DND-41 (cell line): ENCODE results near the gene RNF34.

Experiments used
- EZH2 ChIP-seq: IDR thresholded peaks from 3 replicates; pipeline ENCODE4 v1.6.1; 2012; ENCODE audit warnings: borderline replicate concordance, low read depth, mild to moderate bottlenecking, moderate library complexity, low read length, inconsistent platforms; ENCODE audit not compliant: severe bottlenecking
- TF ChIP-seq, protein P1 (sequence below): IDR thresholded peaks from 2 replicates; pipeline ENCODE4 v1.5.1; 2012; ENCODE audit warnings: borderline replicate concordance, low read length, moderate library complexity, mild to moderate bottlenecking; ENCODE audit not compliant: poor library complexity, severe bottlenecking; ENCODE audit errors: extremely low read depth

DNA sequence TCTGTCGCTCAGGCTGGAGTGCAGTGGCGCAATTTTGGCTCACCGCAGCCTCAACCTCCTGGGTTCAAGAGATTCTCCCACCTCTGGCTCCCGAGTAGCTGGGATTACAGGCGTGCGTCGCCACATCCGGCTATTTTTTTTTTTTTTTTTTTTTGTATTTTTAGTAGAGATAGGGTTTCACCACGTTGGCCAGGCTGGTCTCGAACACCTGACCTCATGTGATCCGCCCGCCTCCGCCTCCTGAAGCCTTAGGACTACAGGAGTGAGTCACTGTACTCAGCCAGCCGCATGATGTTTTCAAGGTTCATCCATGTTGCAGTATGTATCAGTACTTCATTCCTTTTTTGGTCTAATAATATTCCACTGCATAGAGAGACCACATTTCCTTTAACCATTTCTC is 2.4 kb upstream of the RNF34 start:
- TF ChIP-seq, protein P1, sequence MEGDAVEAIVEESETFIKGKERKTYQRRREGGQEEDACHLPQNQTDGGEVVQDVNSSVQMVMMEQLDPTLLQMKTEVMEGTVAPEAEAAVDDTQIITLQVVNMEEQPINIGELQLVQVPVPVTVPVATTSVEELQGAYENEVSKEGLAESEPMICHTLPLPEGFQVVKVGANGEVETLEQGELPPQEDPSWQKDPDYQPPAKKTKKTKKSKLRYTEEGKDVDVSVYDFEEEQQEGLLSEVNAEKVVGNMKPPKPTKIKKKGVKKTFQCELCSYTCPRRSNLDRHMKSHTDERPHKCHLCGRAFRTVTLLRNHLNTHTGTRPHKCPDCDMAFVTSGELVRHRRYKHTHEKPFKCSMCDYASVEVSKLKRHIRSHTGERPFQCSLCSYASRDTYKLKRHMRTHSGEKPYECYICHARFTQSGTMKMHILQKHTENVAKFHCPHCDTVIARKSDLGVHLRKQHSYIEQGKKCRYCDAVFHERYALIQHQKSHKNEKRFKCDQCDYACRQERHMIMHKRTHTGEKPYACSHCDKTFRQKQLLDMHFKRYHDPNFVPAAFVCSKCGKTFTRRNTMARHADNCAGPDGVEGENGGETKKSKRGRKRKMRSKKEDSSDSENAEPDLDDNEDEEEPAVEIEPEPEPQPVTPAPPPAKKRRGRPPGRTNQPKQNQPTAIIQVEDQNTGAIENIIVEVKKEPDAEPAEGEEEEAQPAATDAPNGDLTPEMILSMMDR: no peak
- TF ChIP-seq EZH2: no peak
